GM10847 (cell line): ENCODE results near the gene ATP8A2.

Source experiments
- POLR2A ChIP-seq: IDR thresholded peaks from 2 replicates; pipeline ENCODE4 v1.6.1; 2011; ENCODE audit not compliant: insufficient read length; ENCODE audit errors: extremely low read depth

The ATP8A2 gene

DNA sequence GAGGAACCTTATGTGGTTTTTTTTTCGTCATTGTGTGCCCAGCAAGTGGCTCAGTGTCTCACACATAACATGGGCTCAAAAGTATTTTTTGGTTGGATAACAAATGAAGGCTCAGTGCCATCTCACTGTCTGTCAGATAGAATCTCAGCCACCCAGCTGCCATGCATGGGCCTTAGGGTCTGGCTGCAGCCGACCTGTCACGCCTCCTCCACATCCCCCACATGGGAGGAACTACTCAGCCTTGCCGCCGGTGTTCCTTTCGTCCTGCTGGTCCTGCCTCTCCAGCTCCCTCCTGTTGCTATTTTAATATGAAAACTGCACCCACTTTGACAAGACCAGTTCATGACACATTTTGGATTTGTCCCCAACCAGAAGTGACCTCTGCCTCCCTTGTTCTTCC lies 558.9 kb downstream of the ATP8A2 start:
- TF ChIP-seq POLR2A, result no peak

DNA sequence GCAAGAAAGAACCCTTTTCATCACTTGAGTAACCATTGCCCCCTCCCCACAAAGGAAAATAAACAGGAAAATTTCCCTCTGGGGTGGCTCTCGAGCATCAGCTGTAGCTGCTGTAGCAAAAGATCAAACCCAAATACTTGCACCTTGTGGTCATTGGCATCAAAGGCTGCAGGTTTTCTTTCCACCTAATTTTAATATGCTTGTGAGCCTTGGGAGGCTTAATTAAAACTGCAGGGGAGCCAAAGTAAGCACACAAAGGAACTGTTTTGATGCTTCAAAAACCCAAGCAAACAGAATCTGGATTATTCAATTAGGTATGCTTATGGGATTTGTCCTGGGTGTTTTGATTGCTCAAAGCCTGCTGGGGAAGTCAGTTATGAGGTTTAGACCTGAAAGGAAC lies 560.6 kb downstream of the ATP8A2 start:
- no peak for TF ChIP-seq POLR2A

DNA sequence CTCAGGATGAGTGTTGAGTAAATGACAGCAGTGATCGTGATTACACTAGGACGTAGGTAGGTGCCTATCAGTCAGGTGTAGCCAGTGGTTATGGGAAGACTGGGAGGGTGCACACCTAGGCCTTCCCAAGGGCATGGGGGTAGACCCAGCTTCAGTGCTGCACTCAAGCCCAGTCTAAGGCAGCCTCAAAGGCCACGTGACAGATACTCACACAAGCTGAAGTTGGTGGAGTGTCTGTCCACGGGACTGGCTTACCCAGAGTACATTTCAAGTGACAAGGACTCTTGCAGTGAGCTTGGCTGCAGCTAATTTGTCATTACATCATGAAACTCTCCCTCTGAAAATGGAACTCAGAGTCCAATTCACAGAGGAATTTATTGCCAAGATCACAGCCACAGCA lies 561.7 kb downstream of the ATP8A2 start:
- TF ChIP-seq POLR2A, result no peak

DNA sequence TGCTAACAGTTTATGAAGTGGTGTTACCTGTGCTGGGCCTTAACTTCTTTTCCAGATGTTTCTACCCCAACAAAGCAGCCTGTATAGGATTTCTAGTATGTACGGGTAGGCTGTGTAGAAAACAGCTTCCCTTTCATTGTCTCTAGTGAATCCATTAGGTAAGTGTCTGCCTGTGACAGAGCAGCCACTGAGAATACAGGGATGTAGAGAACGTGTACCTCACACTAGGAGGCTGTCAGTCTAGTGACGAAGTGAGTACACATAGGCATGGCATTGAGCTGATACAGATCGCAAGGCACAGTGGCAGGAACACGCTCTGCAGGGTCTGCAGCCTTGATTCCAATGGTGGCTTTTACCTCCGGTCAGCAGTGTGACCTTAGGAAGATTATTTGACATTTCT lies 562.4 kb downstream of the ATP8A2 start:
- TF ChIP-seq POLR2A, result no peak

DNA sequence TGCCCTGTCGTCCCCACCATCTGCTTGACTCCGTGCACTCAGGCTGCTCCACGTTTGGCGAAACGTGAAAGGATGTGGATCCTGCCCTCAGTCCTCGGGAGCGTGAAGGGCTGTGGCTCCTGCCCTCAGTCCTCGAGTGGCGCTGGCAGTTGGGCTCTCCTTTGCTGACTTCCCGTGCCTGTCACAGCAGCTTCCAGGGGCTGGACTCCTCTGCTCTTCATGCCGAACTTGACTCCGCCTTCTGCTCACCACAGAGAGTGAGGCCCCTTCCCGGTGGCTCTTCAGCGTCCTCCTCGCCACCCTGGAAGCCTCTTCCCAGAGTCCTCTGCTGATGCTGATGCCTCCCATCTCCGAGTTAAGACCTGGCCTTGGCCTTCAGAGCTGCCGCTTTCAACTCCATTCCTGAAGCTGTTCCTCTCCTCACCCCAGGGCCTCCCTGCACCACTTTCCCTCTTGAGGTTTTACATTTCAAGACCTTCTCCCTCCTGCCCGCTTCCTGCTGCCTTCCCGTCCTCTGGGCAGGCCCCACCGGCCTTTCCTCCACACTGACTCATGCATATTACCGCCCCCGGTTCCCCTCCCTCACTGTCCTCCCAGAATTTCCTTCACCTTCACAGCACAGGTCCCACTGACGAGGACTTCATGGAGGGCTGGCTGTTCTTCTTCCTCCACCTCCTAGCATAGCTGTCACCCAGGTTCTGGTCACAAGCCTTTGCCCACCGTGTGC lies 568.4 kb downstream of the ATP8A2 start:
- TF ChIP-seq POLR2A, result no peak

DNA sequence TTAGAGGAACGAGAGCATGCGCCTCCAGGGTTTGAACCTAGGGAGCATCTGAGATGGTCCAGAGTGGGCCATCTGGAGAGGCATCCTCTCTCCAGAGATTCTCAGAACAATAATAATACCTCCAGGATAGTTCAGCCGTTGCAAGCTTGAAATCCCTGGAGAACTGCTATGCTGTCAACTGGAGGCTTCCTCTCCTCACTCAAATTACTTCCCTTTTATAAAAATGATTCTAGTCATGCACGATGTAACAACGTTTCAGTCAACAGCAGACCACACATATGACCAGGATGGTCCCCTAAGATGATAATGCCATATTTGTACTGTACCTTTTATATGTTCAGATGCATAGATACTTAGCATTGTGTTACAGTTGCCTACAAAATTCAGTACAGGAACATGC lies 571.3 kb downstream of the ATP8A2 start:
- TF ChIP-seq POLR2A, result no peak

DNA sequence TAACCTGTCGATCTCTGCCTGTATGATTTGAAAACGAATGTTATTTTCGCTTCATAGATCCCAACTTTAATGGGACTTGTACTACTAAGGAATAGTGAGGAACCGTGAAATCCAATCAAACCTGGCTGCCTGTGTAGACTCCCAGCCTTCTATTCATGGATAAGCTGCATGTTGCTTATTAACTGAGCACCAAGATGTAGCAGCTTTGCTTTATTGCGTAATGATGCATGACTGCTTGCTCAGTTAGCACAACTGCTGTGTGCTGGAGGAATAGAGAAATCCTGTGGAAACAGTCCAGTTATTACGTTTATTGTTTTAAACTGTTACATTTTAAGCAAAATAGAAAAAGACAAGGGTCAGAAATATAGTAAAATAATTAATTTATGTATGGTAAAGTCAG lies 571.9 kb downstream of the ATP8A2 start:
- no peak for TF ChIP-seq POLR2A

DNA sequence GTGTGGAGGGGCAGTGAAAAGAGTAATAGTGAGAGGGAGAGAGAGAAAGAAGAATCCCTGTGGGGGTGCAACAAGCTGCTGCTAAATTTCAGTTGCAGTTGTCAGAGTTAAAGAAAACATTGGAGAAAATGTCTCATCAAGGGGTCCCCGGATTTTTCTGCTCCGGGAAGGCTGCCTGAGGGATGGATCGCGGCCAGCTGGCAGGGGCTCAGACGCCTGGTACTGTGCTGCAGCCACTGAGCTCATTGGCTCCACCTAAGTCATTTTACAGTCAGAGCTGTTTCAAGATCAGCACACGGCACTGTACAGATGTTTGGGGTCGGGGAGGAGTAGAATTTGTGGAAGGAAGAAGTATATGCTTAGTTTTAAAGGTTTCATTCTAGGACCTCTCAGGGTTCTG lies 573.8 kb downstream of the ATP8A2 start:
- TF ChIP-seq POLR2A, result no peak

DNA sequence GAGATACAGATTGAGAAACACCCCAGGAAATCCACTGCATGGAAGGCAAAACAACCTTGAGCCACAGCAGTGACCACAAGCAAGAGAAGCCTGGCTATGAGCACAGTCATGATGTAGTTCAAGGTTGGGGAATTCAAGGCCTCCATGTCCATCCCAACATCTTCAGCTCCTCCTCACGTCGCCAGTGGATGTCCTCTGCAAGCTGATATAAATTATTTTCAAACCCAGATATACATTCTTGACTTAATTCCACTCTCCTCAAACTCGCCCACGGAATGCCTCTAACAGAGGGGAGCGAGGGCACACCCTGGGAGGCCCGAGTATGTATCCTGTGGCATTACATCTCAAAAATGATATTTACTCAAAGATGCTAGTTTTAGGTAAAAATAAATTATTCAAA lies 574.5 kb downstream of the ATP8A2 start:
- no peak for TF ChIP-seq POLR2A

DNA sequence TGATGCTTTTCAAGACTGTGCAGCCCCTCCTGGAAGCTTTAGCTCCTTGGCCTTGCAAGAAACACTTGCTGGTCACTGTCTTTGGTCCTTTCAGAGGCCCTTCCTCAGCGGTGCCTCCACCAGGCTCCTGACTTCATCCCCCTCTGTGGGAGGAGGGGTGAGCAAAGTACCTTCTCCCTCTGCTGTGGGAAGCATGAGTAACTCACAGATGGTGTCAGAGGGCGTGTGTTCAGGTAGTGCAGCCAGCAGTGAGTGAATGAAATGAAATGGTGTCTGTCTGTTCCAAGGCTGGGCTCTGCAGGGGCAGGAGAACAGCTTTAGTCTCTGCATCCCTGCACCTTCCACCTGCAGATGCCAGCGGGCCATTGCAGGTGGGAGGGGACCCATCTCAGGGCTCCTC lies 577.1 kb downstream of the ATP8A2 start:
- no peak for TF ChIP-seq POLR2A

DNA sequence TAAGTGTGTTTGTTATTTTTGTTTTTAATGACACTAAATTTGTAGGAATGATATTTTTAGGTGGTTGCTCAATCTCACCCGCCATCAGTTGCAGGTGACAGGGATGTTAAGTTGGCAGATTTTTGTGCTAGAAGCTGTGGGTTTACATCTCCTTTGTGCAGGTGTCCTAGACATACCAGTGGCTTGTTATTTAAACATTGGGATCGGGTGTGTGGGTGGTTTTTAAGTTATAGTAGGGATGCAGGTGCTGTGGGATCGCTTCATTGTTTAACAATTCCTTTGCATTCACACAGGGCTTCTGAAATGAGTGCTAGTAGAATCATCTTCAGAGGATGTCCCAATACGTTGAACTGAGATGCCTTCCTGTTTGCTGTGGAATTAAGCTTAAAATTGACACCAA lies 580.1 kb downstream of the ATP8A2 start:
- no peak for TF ChIP-seq POLR2A

DNA sequence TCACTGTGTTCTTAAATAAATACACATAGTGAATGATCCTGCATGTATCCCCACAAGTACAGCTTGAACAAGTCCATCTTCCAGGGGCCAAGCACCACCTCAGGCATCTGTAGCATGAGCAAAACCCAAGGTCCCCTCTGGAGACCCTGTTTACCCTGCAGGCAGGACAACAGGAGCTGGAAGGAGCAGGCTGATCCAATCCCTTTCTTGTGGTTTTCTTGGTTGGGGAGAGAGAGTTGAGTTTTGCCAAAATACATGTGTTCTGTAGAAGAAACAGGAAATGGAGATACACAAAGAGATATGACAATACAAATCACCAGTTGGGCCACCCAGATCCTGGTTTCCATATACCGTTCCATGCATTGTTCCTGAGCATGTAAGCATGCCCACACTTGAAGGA lies 587.2 kb downstream of the ATP8A2 start:
- TF ChIP-seq POLR2A, result no peak

DNA sequence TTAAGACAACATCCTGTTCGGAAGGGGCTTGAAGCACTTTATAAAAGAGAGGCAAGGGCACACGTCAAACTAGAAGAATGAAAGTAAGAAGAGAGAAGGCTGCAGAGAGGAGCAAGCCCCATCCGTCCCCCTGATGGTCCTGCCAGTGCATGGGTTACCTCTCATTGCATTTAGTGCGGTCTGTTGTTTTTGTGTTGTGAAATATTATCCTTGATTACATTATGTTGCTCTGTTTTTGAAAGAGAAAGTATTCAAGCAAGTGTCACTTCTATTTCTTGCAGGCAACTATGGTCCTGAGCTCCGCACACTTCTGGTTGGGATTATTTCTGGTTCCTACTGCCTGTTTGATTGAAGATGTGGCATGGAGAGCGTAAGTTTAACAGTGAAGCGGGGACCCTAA lies 589.5 kb downstream of the ATP8A2 start:
- no peak for TF ChIP-seq POLR2A

DNA sequence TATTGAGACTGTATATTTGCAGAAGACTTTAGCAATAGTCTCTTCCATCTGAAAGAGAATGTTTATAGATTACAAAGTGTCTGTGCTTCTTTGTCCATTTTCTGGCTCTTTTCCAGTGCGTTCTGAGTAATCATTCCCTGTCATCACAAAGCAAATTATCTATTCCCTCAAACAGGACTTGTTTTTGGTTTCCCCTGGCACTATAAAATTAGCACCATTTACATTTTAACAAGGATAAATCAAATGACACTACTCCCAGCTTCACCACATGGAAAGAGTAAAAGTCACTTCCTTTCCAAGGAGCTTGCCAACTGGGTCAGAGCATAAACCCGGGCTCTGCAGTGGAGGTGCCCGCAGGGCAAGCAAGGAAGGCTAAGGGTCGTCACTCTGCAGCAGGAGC lies 591.9 kb downstream of the ATP8A2 start:
- TF ChIP-seq POLR2A, result no peak

DNA sequence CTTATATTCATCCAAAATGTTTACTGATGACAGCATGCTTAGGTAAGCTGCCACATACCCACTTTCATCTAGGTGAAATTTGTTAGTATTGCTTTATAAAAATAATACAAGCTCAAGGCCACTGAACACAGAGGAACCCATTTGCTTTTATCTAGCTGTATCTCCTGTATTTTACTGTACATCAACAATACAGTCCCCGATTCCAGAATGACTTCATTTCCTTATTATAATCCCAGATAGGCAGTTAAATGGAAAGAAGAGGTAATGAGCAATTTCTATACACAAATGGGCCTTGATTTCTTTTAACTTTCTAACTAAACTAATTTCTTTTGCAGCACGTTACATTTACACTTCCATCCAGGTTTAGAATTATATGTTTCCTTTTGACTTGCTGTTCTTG lies 593.8 kb downstream of the ATP8A2 start:
- TF ChIP-seq POLR2A, result no peak

DNA sequence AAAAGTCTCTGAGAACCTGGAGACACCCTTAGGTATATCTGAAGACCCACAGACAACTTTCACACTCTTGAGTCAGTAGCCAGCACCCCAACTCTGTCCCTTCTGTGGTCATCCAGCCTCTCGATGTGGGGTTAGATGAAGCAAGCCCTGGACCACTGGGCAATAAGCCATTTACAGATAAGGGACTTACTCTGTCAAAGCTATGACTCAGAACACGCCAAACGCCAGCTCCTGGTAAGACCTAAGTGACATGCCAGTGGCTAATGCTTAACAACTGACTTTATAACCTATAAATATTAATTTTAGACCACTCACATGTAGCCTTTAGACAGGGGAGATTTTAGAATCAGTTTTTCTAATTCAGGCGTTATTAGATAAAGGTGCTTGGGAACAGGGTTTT lies 594.3 kb downstream of the ATP8A2 start:
- no peak for TF ChIP-seq POLR2A

DNA sequence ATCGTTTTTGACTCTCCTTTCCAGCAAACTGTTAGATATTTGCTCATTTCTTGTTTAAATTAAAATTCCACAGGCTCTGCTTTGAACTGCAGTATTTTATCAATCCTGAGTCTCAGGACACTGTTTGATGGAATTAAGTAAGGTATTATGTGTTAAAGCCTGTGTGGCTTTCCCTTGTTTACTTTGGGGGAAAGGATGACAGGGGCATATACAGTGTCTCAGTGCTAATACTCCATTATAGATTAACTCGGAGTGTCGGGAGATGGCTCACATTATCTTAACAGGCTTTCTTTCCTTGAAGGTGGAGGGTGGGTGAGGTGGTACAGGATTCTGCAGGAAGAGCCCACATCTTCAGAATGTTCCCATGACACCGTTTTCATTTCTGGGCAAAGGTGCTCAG lies 595.4 kb downstream of the ATP8A2 start:
- TF ChIP-seq POLR2A, result no peak

DNA sequence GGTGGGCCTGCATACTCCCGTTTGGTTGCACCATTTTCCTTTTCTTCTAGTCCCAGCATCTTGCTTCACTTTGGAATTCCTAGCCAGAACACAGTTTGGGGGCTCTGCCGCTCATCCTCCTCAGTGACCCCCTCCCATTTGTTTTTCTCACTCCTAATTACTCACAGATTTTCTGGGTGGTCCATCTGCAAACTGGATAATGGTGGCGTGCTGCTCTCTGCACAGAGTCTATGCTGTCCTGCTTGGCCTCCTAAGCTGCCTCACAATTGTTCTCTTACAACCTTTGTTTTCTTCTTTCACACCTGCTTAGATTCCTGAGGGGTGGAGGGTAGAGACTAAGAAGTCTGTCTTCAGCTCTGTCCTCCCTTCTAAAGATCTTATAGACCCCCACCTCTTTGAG lies 599.3 kb downstream of the ATP8A2 start:
- TF ChIP-seq POLR2A, result no peak

DNA sequence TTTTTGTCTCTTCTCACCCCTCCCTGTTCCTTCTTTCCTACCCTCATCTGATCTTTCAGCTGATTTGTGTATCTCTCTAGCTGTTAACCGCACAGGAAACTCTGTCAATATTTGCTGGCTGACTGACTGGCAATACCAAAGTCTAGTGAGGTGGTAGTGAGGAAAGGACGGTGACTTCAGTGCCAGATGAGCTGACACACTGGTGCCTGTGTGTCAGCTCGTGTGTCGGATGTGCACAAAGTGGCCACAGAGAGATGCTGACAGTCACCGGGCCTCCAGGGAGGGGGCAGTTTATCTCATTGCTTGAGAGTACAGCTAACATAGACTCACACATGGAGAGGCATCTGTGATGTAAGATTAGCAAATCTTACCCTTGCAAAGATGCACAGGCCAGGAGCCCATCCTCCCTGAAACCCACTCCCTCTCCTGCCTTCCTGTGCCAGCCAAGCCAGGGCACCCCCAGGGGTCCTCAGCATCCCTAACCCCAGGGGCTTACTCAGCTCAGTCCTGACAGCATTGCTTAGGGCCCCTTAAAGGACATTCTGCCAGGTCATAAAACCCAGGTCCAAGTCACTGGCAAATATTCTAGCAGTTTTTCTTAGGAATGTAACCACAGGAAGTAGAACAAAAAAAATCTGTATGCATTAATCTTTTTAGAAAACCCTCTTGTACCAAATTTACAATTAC lies 599.8 kb downstream of the ATP8A2 start:
- TF ChIP-seq POLR2A, result no peak
